ENCODE measurements around the gene FBXL13.
A peak's percentile ranks its signal among the peaks of the same experiment; 100 is the strongest.

FBXL13 gene

DNA sequence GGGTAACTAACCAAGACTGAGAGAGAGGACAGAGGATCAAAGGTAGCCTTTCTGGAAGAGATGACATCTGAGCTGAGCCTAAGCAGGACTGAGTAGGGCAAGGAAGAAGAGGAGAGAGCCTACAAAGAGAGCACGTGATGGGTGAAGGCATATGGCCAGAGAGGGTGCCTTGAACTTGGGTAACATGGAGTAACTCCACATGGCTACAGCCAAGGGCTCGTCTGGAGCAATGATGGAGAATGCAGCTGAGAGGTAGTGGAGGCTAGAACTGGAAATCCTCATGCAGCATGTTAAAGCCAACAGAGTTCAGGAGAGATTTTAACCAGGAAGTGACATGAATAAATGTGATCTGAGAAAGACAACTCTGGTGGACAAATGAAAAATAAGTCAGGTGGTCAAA is 84.0 kb downstream of the FBXL13 start:
- Histone ChIP-seq H3K4me3 (no peak overlapping the region), H3K36me3 (no peaks in the 10 kb centered on the region), H3K4me1 (peaks cover 0 to 78% (median 40%) of the 10 kb centered on the region in 4 donors), H3K9me3 (no peaks in the 10 kb centered on the region), H3K27ac (peak overlapping the region; percentile 69 to 79), H3K27me3 (no peaks in the 10 kb centered on the region)
- intact Hi-C loops (cut with DNase I; ENCODE audit: low total_unique reads): no loop called here
- DNase-seq: no peak
- TF ChIP-seq, protein P1, sequence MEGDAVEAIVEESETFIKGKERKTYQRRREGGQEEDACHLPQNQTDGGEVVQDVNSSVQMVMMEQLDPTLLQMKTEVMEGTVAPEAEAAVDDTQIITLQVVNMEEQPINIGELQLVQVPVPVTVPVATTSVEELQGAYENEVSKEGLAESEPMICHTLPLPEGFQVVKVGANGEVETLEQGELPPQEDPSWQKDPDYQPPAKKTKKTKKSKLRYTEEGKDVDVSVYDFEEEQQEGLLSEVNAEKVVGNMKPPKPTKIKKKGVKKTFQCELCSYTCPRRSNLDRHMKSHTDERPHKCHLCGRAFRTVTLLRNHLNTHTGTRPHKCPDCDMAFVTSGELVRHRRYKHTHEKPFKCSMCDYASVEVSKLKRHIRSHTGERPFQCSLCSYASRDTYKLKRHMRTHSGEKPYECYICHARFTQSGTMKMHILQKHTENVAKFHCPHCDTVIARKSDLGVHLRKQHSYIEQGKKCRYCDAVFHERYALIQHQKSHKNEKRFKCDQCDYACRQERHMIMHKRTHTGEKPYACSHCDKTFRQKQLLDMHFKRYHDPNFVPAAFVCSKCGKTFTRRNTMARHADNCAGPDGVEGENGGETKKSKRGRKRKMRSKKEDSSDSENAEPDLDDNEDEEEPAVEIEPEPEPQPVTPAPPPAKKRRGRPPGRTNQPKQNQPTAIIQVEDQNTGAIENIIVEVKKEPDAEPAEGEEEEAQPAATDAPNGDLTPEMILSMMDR (IDR thresholded peaks at IDR 0.05): no peak

DNA sequence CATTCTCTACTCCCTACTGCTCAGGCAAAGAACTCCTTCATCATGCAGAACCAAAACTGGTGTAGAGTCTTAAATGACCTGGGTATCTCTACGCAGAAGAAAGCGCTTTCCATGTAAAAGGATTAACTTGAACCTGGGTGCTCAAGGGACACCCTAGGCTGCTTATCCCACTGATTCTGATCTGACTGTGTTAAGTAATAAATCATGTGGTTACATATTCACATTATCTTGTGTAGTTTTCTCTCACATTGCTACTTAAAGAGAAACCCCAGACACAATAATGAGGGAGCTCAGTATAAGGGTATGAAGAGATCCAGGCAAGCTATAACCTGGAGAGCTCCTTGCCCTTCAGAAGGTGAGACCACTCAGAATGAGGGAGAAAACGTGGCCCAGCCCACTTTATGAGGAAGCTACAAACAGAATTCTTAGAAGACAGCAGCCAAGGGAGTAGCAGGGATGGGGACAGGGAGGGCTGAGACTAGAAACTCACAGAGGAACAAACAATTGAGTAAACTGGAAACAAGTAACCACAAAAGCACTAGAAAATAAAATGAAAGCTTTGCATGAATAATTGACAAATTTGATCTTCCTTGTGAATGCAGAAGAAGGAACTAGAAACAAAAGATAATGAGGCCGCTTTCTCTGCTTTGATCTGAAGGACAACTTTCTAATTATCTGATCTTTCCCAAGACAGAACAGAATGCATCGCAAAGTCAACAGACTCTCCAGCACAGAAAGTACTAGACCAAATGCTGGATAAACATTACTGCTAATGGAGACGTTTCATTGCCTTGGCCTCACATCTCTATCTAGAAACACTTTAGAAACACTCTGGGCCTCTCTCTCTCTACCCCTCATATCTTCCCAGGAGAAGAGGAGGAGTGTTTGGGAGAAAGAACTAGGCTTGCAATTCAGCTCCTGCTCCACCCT is 85.7 kb downstream of the FBXL13 start:
- H3K9me3 ChIP-seq: no peaks in the 10 kb centered on the region
- H3K27ac ChIP-seq: peak overlapping the region; percentile 69 to 79
- no peak overlapping the region for H3K4me3 ChIP-seq
- intact Hi-C loops (cut with DNase I; ENCODE audit: low total_unique reads): no loop called here
- DNase-seq: no peak
- H3K36me3 ChIP-seq: no peaks in the 10 kb centered on the region
- TF ChIP-seq, protein P1 (IDR thresholded peaks at IDR 0.05): no peak
- H3K27me3 ChIP-seq: no peaks in the 10 kb centered on the region
- H3K4me1 ChIP-seq: peaks cover 0 to 85% (median 48%) of the 10 kb centered on the region in 4 donors

DNA sequence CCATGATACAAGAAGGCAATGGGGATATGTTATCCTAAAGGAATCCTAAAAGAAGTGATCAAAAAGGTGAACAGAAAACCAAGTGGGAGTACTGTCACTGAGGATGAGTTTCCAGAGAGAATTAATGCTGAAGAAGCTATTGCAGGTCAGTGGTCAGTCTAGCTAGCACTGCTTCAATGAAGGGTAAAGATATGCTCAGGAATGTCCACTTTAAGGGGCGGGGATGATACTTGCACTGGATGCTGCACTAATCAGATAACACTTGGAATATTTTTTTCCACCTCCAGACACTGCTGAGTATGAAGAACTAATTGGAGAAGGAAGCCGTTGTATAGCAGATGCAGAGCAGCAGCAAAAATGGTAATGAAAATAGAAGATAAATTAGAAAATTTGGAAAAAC is 86.5 kb downstream of the FBXL13 start:
- Histone ChIP-seq H3K36me3 (no peaks in the 10 kb centered on the region), H3K27ac (peak overlapping the region; percentile 69 to 79), H3K4me3 (no peak overlapping the region), H3K27me3 (no peaks in the 10 kb centered on the region), H3K4me1 (peaks cover 0 to 81% (median 44%) of the 10 kb centered on the region in 4 donors), H3K9me3 (no peaks in the 10 kb centered on the region)
- intact Hi-C loops (cut with DNase I; ENCODE audit: low total_unique reads): no loop called here
- no peak for DNase-seq
- TF ChIP-seq, protein P1 (IDR thresholded peaks at IDR 0.05): no peak

DNA sequence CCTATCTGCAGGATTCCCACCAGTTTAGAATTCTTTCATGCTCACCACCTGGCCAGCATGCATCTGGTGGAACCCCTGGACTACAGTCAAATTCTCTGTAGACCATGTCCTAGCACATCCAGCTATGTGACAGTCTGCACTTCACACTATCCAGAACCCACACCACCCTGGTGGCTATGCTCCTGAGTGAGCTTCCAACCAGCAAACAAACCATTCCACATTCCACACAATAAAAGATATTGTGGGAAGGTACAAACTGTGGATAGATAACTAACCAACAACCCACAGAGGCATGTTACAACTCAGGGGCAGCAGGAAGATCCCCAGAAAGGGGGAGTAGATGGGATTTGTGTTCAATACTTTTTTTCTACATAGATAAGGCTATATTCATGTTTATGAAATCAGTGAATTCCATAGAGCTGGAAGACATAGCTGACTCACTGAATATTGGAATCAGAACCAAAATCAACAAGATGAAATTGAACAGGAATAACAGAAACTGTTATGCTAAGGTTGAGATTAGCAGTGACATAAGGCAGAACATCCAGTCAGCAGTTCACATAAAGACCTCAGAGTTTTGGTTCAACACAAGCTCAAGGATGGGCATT is 89.3 kb downstream of the FBXL13 start:
- intact Hi-C loops (cut with DNase I; ENCODE audit: low total_unique reads): no loop called here
- TF ChIP-seq, protein P1 (IDR thresholded peaks at IDR 0.05): no peak

DNA sequence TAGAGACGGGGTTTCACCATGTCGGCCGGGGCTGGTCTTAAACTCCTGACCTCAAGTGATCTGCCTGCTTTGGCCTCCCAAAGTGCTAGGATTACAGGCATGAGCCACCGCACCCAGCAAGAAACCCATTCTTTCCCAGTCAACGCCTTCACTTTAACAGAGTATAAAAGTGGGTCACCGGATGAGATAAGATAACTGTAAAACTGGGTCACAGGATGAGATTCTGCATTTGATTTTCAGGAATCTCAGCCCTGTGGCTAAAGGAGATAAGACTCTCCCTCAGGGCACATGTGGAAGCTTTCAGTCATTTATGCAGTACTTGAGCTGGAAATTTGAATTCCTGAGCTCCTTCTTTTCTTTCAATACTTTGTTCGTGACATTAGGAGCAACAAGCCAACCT is 91.0 kb downstream of the FBXL13 start:
- peak overlapping the region in 1 of 2 donors; percentile 62 for H3K27ac ChIP-seq
- no peak for DNase-seq
- peaks cover 0 to 39% (median 18%) of the 10 kb centered on the region in 4 donors for H3K4me1 ChIP-seq
- no peaks in the 10 kb centered on the region for H3K36me3 ChIP-seq
- no peaks in the 10 kb centered on the region for H3K9me3 ChIP-seq
- H3K4me3 ChIP-seq: no peak overlapping the region
- TF ChIP-seq, protein P1 (IDR thresholded peaks at IDR 0.05): no peak
- intact Hi-C loops (cut with DNase I; ENCODE audit: low total_unique reads): no loop called here
- H3K27me3 ChIP-seq: no peaks in the 10 kb centered on the region

More for the DNA sequence above, 89.3 kb downstream of the FBXL13 start:
- H3K36me3 ChIP-seq: no peaks in the 10 kb centered on the region
- no peaks in the 10 kb centered on the region for H3K27me3 ChIP-seq
- no peak overlapping the region for H3K4me3 ChIP-seq
- DNase-seq: no peak
- H3K4me1 ChIP-seq: peaks cover 0 to 53% (median 24%) of the 10 kb centered on the region in 4 donors
- H3K27ac ChIP-seq: peak overlapping the region; percentile 62 to 63
- H3K9me3 ChIP-seq: no peaks in the 10 kb centered on the region
